Coronary artery (tissue), 2 donors: Measurements from ENCODE around the gene PRKCZ.

ENCODE experiments used
- DNase-seq: peaks from one replicate; pipeline ENCODE4 v3.0.0-alpha.2; 2017; ENCODE audit warnings: low spot score
- H3K27ac ChIP-seq, 2 donors: fragments of 200-600 bp; sonication (generic); one replicate each; pipeline ENCODE4 v1.5.1; 2016 to 2019
- H3K4me3 ChIP-seq: fragments of 200-600 bp; sonication (generic); 2 replicates; pipeline ENCODE4 v1.5.1; 2016; ENCODE audit warnings: mild to moderate bottlenecking, moderate library complexity
- CTCF ChIP-seq: fragments of 200-600 bp; sonication (generic); IDR thresholded peaks from one replicate; pipeline ENCODE4 v1.5.1; 2019; ENCODE audit warnings: antibody characterized with exemption

The PRKCZ gene

DNA sequence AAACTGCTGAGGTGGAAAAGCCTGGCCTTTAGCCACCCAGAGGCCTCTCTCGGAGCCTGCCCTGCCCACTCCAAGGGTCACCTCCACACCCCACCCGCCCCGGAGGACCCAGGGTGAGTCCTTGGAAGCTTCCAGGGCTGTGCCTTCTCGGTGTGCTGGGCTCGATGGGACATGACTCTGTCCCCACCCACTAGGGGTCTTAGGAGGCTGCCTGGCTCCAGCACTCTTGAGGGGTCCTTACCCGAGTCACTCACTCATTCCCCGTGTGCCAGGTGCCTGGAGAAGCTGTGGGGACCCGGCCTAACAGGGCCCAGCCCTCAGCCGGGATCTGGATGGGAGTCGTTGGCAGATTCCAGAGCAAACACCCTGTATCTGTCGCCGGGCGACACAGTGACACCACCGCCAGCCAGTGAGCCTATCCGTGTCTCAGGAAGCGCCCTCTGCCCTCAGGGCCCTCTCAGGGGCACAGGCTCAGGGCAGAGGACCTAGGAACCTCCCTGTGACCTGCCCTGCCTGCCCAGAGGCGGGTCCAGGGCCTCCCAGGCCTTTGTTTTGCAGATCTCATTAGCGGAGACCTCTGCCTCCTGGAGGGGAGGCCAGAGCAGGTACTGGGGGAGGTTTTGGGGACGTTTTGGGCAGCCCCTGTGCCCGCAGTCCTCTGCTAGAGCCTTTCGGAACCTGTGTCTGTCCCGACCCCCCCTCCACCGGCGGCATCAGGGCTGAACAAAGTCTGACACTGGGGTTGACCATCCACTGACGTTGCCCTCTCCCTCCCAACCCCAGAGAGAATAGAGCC lies 3.1 kb upstream of the PRKCZ start:
- DNase-seq: no peak
- no peak overlapping the region for H3K4me3 ChIP-seq
- TF ChIP-seq CTCF: no peak
- no peak overlapping the region for H3K27ac ChIP-seq

DNA sequence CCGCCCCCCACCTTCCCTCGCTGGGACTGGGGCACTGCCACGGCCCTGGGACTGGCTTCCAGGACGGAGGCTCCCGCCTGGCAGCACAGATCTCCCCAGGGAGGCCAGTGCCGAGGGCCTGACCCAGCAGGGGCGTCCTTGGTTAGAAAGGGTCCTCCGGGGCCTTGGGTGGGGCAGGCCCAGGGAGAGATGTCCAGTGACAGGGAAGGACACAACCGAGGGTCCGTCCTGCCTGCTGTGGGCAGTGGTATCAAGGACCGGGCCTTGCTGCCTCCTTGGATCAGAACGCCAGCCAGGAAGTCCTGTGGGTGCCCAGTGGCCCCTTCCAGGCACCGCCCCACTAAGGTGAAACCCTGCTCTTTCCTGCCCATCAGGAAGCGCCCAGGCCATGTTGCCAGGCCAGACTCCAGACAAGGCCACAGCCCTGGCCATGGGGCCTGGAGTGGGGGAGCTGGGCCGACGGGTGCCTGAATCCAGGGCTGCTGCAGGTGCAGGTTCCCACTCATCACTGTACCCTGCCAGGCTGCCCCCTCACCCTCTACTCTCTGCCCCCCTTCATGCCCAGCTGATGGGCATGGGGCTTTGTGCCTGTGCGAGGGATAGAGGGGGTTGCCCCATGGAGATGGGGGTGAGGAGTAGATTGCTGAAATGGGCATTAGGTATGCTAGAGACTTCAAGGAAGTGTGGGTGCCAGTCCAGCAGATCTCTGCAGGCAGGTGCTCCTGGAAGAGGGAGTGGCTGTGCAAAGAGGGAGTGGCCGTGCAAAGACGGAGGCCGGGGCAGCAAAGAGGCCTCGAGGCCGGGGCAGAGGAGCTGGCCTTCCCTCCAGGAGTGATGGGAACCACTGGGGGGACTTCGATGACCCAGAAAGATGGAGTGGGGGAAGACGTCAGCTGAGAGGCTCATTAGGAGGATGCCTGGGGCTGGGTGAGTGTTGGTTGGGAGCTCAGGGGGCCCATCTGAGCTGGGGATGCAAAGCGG lies 2.2 kb upstream of the PRKCZ start:
- no peak overlapping the region for H3K4me3 ChIP-seq
- no peak for DNase-seq
- no peak overlapping the region for H3K27ac ChIP-seq
- TF ChIP-seq CTCF: no peak

- no peak for TF ChIP-seq CTCF
- peak overlapping the region; percentile 72 for H3K4me3 ChIP-seq
- no peak for DNase-seq
- no peak overlapping the region for H3K27ac ChIP-seq
These were observed 940 bp upstream of the PRKCZ start for GRCh38 chr1:2049225-2049717.

- H3K4me3 ChIP-seq: peak overlapping the region; percentile 72
- no peak for DNase-seq
These were observed 216 bp downstream of the PRKCZ start for GRCh38 chr1:2050461-2050792.

GRCh38 chr1:2050793-2051682 lies 827 bp downstream of the PRKCZ start:
- Histone ChIP-seq H3K27ac (no peak overlapping the region), H3K4me3 (peak overlapping the region; percentile 72)
- TF ChIP-seq CTCF: no peak

More at GRCh38 chr1:2050461-2050792, 216 bp downstream of the PRKCZ start:
- no peak overlapping the region for H3K27ac ChIP-seq
- TF ChIP-seq CTCF: no peak

GRCh38 chr1:2052054-2052679 lies 2.0 kb downstream of the PRKCZ start:
- DNase-seq: no peak
- H3K4me3 ChIP-seq: no peak overlapping the region
- H3K27ac ChIP-seq: no peak overlapping the region
- no peak for TF ChIP-seq CTCF

More at GRCh38 chr1:2050793-2051682, 827 bp downstream of the PRKCZ start:
- DNase-seq: no peak
